Measurements from ENCODE around the gene GBF1.

DNA sequence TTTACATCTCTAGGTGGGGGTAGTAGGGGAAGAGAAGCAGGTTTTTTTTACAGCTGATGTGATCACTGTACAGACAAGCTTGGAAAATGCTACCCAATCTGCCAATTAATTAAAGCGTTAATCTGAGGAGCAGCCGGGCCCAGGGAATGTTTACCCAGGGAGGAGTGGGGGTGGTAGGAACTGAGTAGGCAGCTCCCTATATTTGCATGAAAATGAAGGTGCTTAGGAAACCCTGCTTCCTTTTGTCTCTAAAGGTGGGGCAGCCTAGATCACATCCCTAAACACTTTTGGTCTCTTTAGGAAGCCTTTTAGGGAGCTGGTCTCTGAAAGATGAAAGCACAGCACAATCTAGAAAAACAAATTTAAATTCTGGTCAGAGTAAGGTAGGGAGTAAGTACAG, 97.1 kb downstream of the GBF1 start:
- TF ChIP-seq EP300 (conservative IDR thresholded peaks at IDR 0.05; ENCODE audit: poor library complexity, severe bottlenecking) (no peak), RAD21 (conservative IDR thresholded peaks at IDR 0.05) (no peak), POLR2AphosphoS5 (IDR thresholded peaks at IDR 0.05) (no peak)
- TF ChIP-seq, protein P1, sequence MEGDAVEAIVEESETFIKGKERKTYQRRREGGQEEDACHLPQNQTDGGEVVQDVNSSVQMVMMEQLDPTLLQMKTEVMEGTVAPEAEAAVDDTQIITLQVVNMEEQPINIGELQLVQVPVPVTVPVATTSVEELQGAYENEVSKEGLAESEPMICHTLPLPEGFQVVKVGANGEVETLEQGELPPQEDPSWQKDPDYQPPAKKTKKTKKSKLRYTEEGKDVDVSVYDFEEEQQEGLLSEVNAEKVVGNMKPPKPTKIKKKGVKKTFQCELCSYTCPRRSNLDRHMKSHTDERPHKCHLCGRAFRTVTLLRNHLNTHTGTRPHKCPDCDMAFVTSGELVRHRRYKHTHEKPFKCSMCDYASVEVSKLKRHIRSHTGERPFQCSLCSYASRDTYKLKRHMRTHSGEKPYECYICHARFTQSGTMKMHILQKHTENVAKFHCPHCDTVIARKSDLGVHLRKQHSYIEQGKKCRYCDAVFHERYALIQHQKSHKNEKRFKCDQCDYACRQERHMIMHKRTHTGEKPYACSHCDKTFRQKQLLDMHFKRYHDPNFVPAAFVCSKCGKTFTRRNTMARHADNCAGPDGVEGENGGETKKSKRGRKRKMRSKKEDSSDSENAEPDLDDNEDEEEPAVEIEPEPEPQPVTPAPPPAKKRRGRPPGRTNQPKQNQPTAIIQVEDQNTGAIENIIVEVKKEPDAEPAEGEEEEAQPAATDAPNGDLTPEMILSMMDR (IDR thresholded peaks at IDR 0.05; ENCODE audit: poor library complexity, severe bottlenecking) = no peak

All from neural cell (in vitro differentiated cells).